Suppressor macrophage (primary cell): ENCODE measurements around the gene LAMC3.
"Not testable (repeated sequence)": the region's sequence is repeated elsewhere in the genome, so short reads cannot be mapped to it uniquely, and the experiment has no call there.

ENCODE experiments used
- DNase-seq, 4 experiments: peaks; one replicate each; pipeline ENCODE4 v3.0.0-alpha.2; 2020 to 2022

The LAMC3 gene

GRCh38 chr9:131031005-131031641 is 22.1 kb downstream of the LAMC3 start:
- no peak for DNase-seq

- no peak for DNase-seq
Measured at GRCh38 chr9:131031642-131032005, 22.6 kb downstream of the LAMC3 start.

- no peak for DNase-seq
Measured at GRCh38 chr9:131032384-131032783, 23.4 kb downstream of the LAMC3 start.

GRCh38 chr9:131033269-131034224 is 24.6 kb downstream of the LAMC3 start:
- no peak for DNase-seq

GRCh38 chr9:131034268-131034667 is 25.3 kb downstream of the LAMC3 start:
- DNase-seq = no peak

- not testable (repeated sequence) for DNase-seq
Measured at GRCh38 chr9:131034749-131035148, 25.8 kb downstream of the LAMC3 start.

GRCh38 chr9:131035548-131035947 is 26.6 kb downstream of the LAMC3 start:
- DNase-seq = no peak

- no peak for DNase-seq
Measured at GRCh38 chr9:131036071-131036470, 27.1 kb downstream of the LAMC3 start.

GRCh38 chr9:131036529-131037334 is 27.8 kb downstream of the LAMC3 start:
- DNase-seq = no peak

GRCh38 chr9:131037335-131038255 is 28.6 kb downstream of the LAMC3 start:
- DNase-seq = no peak

GRCh38 chr9:131038256-131039128 is 29.5 kb downstream of the LAMC3 start:
- DNase-seq = no peak

GRCh38 chr9:131039129-131039954 is 30.4 kb downstream of the LAMC3 start:
- DNase-seq = no peak

DNA sequence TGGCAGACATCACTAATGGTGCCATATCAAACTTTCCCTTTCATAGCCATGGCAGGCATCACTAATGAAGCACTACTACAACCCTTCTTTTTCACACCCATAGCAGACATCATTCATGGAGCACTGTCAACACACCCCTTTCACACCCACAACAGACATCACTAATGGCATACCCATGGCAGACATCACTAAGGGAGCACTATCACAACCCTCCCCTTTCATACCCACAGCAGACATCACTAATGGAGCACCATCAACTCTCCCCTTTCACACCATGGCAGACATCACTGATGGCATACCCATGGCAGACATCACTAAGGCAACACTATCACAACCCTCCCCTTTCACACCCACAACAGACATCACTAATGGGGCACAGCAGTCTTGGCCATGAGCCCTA is 33.7 kb downstream of the LAMC3 start:
- no peak for DNase-seq

DNA sequence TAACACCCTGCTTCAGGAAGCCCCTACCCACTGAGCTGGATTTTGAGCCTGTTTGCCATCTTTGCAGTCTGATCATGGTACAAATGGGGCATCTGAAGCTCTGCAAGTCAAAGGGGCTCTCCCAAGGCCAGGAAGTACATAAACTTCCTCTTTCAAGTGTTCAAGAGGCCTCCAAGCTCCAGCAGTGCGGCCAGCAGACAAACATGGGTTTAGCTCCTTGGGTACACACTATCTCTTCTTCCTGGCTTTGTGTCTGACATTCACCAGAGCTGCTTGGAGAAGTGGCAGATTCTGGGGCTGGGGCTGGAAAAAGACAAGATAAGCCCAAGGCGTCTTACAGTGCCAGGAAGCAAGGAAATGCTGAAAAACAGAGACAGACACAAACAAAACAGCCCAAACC is 34.1 kb downstream of the LAMC3 start:
- peak; percentile 47 to 71 (median 64) for DNase-seq

- DNase-seq = no peak
Measured at GRCh38 chr9:131043646-131044045, 34.7 kb downstream of the LAMC3 start.

GRCh38 chr9:131045300-131046092 is 36.5 kb downstream of the LAMC3 start:
- DNase-seq = peak in 2 of 4 experiments; percentile 22 to 26

- DNase-seq = no peak
Measured at GRCh38 chr9:131046093-131046380, 37.1 kb downstream of the LAMC3 start.

DNA sequence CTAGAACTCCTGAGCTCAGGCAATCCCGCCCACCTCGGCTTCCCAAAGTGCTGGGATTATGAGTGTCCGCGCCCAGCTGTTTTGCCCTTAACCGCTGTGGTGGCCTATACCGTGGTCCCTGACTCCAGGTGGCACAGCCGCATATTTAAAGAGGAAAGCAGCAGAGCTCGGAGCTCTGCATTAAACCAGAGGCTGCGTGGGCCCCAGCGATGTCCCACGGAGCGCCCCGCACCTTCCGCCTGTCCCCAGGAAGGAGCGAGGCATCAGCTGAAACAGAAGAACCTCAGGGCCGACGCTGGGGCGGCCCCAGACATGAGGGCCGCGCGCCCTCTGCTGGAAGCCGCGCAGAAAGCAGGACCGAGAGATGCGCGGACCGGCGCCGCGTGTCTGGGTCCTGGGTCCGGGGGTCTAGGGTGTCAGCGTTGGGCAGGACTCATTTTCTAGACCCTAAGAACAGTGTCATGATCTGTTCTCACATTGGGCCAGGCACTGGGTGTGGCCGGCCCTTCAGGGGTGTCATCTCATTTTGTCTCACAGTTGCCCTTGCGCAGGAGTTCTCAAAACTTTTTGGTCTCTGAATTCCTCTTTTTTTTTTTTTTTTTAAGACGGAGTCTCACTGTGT is 37.7 kb downstream of the LAMC3 start:
- peak; percentile 79 to 92 (median 86) for DNase-seq

- DNase-seq = no peak
Measured at GRCh38 chr9:131048332-131048731, 39.4 kb downstream of the LAMC3 start.
